Heart left ventricle (tissue), 16 donors: ENCODE measurements around the gene PRSS1. TPM values are rescaled to one million over a fixed set of nuclear protein-coding genes. Genes with fewer than 3 reads are reported as not detected.
"Not testable (repeated sequence)": the region's sequence is repeated elsewhere in the genome, so short reads cannot be mapped to it uniquely, and the experiment has no call there.

ENCODE experiments used
- ATAC-seq, 4 donors: fragments of 200-7000 bp; cut with Tn5 transposase; one replicate each; pipeline ENCODE4 v1.9.1; 2020 to 2022; ENCODE audit warnings: moderate library complexity in 4 of 4, mild to moderate bottlenecking in 3 of 4, moderate number of reproducible peaks in 1 of 4
- DNase-seq, 5 donors: peaks; one replicate each; pipeline ENCODE4 v3.0.0-alpha.2; 2020
- H3K27ac ChIP-seq, 12 donors: fragments of 200-600 bp; sonication (generic) in 4 of 12; one replicate each; pipeline versions ENCODE4 v1.5.0 to v1.8.0; 2016 to 2022; ENCODE audit warnings: mild to moderate bottlenecking in 2 of 12
- H3K27me3 ChIP-seq, 9 donors: fragments of 200-600 bp; sonication (generic) in 2 of 9; one replicate each; pipeline versions ENCODE4 v1.5.1 to v1.8.0; 2016 to 2022; ENCODE audit warnings: mild to moderate bottlenecking in 3 of 9
- H3K36me3 ChIP-seq, 9 donors: fragments of 200-600 bp; sonication (generic) in 2 of 9; one replicate each; pipeline versions ENCODE4 v1.5.0 to v1.8.0; 2018 to 2022; ENCODE audit warnings: mild to moderate bottlenecking in 2 of 9
- H3K4me1 ChIP-seq, 12 donors: fragments of 200-600 bp; sonication (generic) in 4 of 12; one replicate each; pipeline versions ENCODE4 v1.5.0 to v1.8.0; 2016 to 2022; ENCODE audit warnings: mild to moderate bottlenecking in 3 of 12
- H3K4me3 ChIP-seq, 12 donors: fragments of 200-600 bp; sonication (generic) in 4 of 12; one replicate each; pipeline versions ENCODE4 v1.5.0 to v1.8.0; 2017 to 2022; ENCODE audit warnings: mild to moderate bottlenecking in 9 of 12, moderate library complexity in 4 of 12
- H3K9me3 ChIP-seq, 12 donors: fragments of 200-600 bp; sonication (generic) in 4 of 12; one replicate each; pipeline versions ENCODE4 v1.5.0 to v1.8.0; 2016 to 2022; ENCODE audit warnings: mild to moderate bottlenecking in 1 of 12
- POLR2A ChIP-seq, 2 donors: fragments of 450-650 bp; IDR thresholded peaks; one replicate each; pipeline ENCODE4 v1.6.1; 2017; ENCODE audit warnings: antibody characterized with exemption in 2 of 2, mild to moderate bottlenecking in 2 of 2, moderate library complexity in 2 of 2
- WGBS, 4 donors: extraction: QIAGEN DNeasy Blood & Tissue Kit in 2 of 4; methylation state at CpG; one replicate each; pipeline versions ENCODE4 v1.1.5 to v1.1.7; 2013 to 2018; 5-methylcytosine and 5-hydroxymethylcytosine counted together
- intact Hi-C, 10 donors: fragments of 100-400 bp; cut with DNase I; formaldehyde crosslinking; loops; one replicate each; pipeline versions ENCODE4 v1.11.1 to v1.14.2; 2022
- polyA plus RNA-seq, 2 donors: library from polyadenylated mRNA; stranded (reverse); fragments of 200-250 nt; gene quantifications; one replicate each; pipeline ENCODE4 v1.2.3, GENCODE V29; 2013
- total RNA-seq, 9 donors: library from RNA; depleted of rRNA in 2 of 9; stranded (reverse); fragments of >200 nt in 2 of 9; fragmentation: NEBNext Ultra II Directional in 3 of 9; extraction: Animal tissue kit (Norgen Biotek cat#: 25700) in 3 of 9; gene quantifications; one replicate each; pipeline versions ENCODE4 v1.1.0 to v1.2.4, GENCODE V29; 2016 to 2023
- TF ChIP-seq, protein P1 (sequence below), 12 donors: fragments of 200-600 bp; sonication (generic) in 4 of 12; IDR thresholded peaks; one replicate each; pipeline versions ENCODE4 v1.5.0 to v1.8.0; 2018 to 2022; ENCODE audit warnings: antibody characterized with exemption in 12 of 12, mild to moderate bottlenecking in 5 of 12
- donor health status: ischemic (EF 13 %, LVEDD 7.1; RV severe dilation, severe dysfunction).
- donor health status: healthy with polysubstance abuse.
- donor health status: DM: no; HTN: yes; CAD: no.
- donor health status: DM: no; HTN: no; CAD: no.
- donor health status: ischemic (EF 25% LVEDD 6.9; RV normal size, moderate dysfunction).
- donor health status: ischemic (EF 25% LVEDD 5.7; RV mildly dilated, moderate dysfunction).
- donor health status: healthy.
- donor health status: DM: yes; HTN: yes; CAD: no.
- donor health status: ischemic (EF 35%, LVEDD 5.7; RV mildly dilated, moderate dysfunction).
- donor health status: nonischemic (EF 11% LVEDD 7.7; RV severe dilation, severe dysfunction).
- donor health status: DM: yes; HTN: yes; CAD: no.
- donor health status: PGD.
- donor health status: ischemic (EF 29% LVEDD 5.4; RV normal size, mild dysfunction).
- donor health status: nonischemic (EF 23%, LVEDD 6.1; RV moderate dilation, normal function).

Gene PRSS1
- total and polyA plus RNA-seq, 11 donors, result 1.3 to 4.3 (median 3.0) TPM; not detected in 5

DNA sequence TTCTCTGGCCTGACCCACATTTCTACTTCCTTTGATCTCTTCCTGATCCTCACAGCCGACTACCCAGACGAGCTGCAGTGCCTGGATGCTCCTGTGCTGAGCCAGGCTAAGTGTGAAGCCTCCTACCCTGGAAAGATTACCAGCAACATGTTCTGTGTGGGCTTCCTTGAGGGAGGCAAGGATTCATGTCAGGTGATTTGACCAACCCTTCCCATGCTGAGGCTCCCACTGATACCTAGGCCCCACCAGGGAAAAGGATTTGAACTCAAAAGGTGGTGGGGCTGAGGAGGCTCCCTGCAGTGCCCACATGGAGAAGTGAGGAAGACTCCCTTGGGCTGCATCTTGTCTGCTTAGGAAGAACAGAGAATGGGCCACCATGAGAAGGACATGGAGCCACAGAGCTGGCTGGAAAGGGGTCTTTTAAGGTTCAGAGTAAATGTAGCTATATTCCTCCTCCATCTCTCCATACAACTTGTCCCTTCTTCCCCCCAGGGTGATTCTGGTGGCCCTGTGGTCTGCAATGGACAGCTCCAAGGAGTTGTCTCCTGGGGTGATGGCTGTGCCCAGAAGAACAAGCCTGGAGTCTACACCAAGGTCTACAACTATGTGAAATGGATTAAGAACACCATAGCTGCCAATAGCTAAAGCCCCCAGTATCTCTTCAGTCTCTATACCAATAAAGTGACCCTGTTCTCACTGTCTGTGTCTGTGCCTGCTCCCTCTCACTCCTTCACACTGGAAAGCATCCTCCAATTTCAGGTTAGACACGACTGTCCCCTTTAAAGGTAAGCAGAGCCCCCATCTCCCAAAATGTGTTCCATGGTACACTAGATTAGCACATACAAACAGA lies 3.3 kb downstream of the PRSS1 start:
- Histone ChIP-seq H3K4me3 (no peak overlapping the region), H3K27me3 (no peaks in the 10 kb centered on the region), H3K4me1 (no peaks in the 10 kb centered on the region), H3K9me3 (no peaks in the 10 kb centered on the region), H3K27ac (no peak overlapping the region), H3K36me3 (no peaks in the 10 kb centered on the region)
- 49 to 58% (median 55%) methylated on average over 3 of the region's 3 CpGs for WGBS, 4 donors
- intact Hi-C loops, result no loop called here
- no peak for TF ChIP-seq POLR2A (IDR thresholded peaks at IDR 0.05)
- TF ChIP-seq, protein P1, sequence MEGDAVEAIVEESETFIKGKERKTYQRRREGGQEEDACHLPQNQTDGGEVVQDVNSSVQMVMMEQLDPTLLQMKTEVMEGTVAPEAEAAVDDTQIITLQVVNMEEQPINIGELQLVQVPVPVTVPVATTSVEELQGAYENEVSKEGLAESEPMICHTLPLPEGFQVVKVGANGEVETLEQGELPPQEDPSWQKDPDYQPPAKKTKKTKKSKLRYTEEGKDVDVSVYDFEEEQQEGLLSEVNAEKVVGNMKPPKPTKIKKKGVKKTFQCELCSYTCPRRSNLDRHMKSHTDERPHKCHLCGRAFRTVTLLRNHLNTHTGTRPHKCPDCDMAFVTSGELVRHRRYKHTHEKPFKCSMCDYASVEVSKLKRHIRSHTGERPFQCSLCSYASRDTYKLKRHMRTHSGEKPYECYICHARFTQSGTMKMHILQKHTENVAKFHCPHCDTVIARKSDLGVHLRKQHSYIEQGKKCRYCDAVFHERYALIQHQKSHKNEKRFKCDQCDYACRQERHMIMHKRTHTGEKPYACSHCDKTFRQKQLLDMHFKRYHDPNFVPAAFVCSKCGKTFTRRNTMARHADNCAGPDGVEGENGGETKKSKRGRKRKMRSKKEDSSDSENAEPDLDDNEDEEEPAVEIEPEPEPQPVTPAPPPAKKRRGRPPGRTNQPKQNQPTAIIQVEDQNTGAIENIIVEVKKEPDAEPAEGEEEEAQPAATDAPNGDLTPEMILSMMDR (IDR thresholded peaks at IDR 0.05), result no peak
- no peak for ATAC-seq
- DNase-seq, result no peak

DNA sequence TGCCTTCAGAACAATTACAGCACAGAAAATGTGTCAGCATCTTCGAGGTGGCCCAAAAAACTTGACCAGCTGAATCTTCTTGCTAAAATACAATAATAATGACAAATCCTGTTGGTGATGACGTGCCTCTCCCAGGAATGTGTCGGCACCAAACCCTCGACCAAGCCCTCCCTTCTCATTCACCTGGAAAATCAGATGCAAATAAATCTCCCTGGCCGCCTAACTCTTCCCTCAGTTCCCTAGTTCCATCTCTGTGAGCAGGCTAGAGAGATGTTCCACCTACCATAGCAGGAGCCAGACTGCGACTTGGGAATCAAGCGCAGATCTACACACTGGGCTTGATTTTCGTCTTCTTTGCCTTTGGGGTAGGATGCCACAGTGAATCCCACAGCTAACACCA lies 4.1 kb downstream of the PRSS1 start:
- H3K27me3 ChIP-seq, result no peaks in the 10 kb centered on the region
- no peak overlapping the region for H3K27ac ChIP-seq
- H3K4me3 ChIP-seq, result no peak overlapping the region
- no peaks in the 10 kb centered on the region for H3K4me1 ChIP-seq
- ATAC-seq (no peak), DNase-seq (no peak)
- intact Hi-C loops, result no loop called here
- H3K9me3 ChIP-seq, result no peaks in the 10 kb centered on the region
- TF ChIP-seq, protein P1 (IDR thresholded peaks at IDR 0.05), result no peak
- TF ChIP-seq POLR2A (IDR thresholded peaks at IDR 0.05), result no peak
- 49 to 85% (median 71%) methylated on average over 8 of the region's 8 CpGs for WGBS, 4 donors
- no peaks in the 10 kb centered on the region for H3K36me3 ChIP-seq

DNA sequence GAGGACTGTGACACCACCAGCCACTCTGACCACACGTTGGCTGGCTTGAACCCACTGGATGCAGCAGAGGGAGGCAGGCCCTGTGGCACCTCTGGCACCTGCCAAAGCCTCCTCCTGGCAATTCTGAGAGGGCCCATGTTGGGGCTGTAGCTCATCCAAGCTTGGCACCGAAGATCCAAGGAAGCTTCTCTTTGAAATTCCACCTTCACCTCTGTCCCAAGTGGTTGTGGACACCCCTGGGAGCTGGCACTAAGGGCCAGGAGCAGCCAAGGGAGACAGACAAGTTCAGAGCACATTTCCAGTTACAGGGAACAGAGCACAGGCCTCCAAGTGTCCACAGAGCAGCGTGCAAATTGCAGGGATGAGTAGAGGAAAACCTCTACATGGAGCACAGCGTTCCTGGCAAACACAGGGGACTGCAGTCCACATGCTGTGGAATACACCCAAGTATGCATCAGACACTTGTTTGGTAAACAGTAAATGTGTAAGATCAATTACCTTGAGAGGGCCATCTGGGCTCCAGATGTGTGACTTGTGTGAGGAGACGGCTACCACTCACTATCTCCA lies 4.7 kb downstream of the PRSS1 start:
- H3K27me3 ChIP-seq, intact Hi-C loops, H3K27ac ChIP-seq, H3K4me3 ChIP-seq, H3K36me3 ChIP-seq, H3K4me1 ChIP-seq, ATAC-seq, H3K9me3 ChIP-seq, DNase-seq: not testable (repeated sequence)
- 51 to 60% (median 54%) methylated on average over 4 to 5 of the region's 5 CpGs for WGBS, 4 donors

DNA sequence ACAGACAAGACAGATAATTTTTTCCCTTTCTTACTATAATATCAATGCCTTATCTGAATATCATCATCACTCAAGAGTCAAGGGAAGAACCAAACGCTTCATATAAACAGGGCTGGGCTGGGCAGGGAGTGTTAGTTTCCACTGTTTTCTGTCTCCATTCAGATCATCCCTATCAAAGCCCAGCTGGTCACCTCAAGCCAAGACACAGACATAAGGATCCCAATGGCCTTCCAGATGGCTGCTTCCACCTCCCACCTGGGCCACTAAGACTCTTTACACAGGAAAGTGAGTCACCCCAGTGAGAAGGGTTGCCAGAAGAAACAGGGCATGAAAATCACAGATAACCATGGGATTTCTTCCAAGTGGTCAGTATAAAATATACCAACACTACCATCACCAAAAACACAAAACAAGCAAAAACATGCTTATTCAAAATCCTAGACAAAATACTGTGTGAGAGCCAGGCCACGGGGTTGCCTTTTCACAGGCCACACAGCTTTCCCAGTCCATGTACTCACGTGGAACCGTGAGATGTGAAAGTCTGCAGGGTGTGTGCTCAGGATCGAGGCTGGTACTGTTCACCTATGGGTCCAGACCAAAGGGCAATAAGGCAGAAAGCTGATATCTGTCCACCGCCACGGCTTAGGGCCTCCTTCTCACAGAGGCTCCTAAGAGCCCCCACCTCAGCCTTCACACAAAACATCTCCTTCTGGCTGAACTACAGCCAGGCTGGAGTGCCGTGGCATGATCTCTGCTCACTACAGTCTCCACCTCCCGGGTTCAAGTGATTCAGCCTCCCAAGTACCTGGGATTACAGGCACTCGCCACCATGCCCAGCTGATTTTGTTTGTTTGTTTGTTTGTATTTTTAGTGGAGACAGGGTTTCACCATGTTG lies 5.7 kb downstream of the PRSS1 start:
- H3K4me3 ChIP-seq, result no peak overlapping the region
- H3K4me1 ChIP-seq, result no peaks in the 10 kb centered on the region
- ATAC-seq (no peak), DNase-seq (no peak)
- no peaks in the 10 kb centered on the region for H3K9me3 ChIP-seq
- no peak overlapping the region for H3K27ac ChIP-seq
- no peaks in the 10 kb centered on the region for H3K36me3 ChIP-seq
- TF ChIP-seq POLR2A (IDR thresholded peaks at IDR 0.05), result no peak
- TF ChIP-seq, protein P1 (IDR thresholded peaks at IDR 0.05), result no peak
- WGBS, 4 donors, result 63 to 87% (median 78%) methylated on average over 10 of the region's 10 CpGs
- H3K27me3 ChIP-seq, result no peaks in the 10 kb centered on the region
- intact Hi-C loops, result no loop called here

DNA sequence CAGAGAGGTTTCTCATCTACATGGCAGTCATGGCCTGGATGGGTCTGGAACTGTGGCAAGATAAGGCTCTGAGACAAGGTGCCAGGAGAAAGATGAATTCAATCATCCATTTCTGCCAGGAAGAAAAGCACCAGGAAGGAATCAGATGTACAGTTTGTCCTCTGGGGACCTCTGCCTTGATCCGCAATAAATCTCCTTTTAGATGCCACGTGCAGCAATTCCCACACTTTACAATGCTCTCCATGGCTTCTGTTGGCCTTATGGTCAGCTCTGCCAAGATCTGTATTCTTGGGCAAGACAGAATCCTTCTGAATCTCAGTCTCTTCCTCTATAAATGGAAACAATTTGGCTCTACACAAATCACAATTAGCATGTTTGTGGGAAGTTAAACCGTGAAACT lies 9.0 kb downstream of the PRSS1 start:
- WGBS, 4 donors, result 68 to 87% (median 78%) methylated on average over 3 of the region's 3 CpGs
- H3K4me1 ChIP-seq, H3K9me3 ChIP-seq, intact Hi-C loops, H3K36me3 ChIP-seq, H3K27ac ChIP-seq, ATAC-seq, H3K27me3 ChIP-seq, H3K4me3 ChIP-seq, DNase-seq: not testable (repeated sequence)
